Posterior cingulate gyrus (tissue), 11 donors: Measurements from ENCODE around the gene P2RX4.
"Not testable (repeated sequence)": the region's sequence is repeated elsewhere in the genome, so short reads cannot be mapped to it uniquely, and the experiment has no call there.

Experiments used
- DNase-seq, 10 donors: peaks; one replicate each; pipeline versions ENCODE4 v3.0.0 to v3.0.0-alpha.2; 2020 to 2021; ENCODE audit warnings: mixed read lengths in 3 of 10
- intact Hi-C: fragments of 100-400 bp; cut with DNase I; formaldehyde crosslinking; loops from one replicate; pipeline ENCODE4 v1.15.1; 2023

Gene P2RX4

DNA sequence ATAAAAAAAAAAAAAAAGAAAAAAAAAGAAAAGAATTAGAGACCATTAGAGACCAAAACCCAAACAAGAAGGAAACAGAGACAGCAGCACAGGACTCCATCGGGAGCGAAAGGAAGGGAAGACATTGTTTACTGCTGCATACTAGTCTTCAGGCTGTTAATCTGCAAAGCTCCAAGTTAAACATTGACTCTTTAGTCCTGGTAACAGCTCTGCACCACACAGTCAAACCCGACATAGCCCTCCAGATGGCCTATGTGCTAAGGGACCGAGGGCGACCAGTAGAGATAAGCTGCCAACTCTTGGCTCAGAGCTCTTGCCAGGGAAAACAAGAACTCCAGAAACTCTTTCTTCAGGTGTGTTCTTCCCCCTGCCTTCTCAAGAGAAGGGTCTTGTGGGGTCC lies 7.8 kb downstream of the P2RX4 start:
- DNase-seq = peak in 1 of 10 donors; percentile 5
- intact Hi-C loops = no loop called here

DNA sequence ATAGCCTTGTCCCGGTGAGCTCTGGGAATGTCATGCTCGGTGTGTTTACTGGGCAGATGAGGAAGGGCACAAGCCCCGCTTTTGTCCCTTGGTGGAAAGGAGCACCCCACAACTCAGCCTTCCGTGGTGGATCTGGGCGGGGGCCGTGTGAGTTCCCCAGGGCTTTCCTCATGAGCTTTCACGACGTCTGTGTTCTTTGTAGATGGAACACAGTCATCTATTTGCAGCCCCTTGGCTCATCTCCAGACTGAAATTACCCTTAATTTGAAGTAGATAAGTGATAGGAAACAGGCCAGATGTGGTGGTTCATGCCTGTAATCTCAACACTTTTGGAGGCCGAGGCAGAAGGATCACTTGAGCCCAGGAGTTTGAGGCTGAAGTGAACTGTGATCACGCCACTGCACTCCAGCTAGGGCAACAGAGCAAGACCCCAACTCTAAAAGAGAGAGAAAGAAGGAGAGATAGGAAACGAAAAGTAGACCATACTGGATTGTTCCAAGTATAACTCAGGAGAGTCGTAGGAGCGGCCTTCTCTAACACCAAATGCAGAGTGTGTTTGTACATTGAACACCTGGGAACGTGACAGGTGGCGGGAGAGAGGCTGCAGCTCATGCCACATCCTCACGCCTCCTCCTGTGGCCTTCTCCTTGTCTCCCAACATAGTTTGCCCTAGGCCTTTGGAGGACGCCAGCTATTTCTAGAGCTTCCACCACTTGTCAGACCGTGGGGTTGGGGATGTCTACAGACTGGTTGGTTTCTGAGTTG lies 8.8 kb downstream of the P2RX4 start:
- intact Hi-C loops = no loop called here
- DNase-seq = peak in 3 of 10 donors; percentile 10 to 39 (median 26)

DNA sequence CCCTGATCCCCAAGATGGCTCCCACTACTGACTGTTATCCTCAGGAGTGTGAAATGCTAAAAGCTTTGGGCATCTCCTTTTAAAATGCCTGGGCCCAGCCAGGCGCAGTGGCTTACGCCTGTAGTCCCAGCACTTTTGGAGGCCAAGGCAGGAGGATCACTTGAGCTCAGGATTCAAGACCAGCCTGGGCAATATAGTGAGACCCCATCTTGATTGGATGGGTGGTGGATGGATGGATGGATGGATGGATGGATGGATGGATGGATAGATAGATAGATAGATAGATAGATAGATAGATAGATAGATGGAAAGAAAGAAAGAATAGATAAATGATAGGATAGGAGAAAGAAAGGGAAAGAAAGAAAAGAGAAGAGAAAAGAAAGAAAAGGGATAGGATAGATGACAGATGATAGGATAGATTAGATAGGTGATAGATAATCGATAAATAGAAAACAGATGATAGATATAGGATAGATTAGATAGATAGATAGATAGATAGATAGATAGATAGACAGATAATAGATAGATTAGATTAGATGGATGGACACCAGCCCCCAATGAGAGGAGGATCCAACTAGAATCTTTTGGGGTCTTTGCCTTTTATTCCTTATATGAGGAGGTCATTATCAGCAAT lies 9.5 kb downstream of the P2RX4 start:
- no peak for DNase-seq
- intact Hi-C loops = no loop called here

DNA sequence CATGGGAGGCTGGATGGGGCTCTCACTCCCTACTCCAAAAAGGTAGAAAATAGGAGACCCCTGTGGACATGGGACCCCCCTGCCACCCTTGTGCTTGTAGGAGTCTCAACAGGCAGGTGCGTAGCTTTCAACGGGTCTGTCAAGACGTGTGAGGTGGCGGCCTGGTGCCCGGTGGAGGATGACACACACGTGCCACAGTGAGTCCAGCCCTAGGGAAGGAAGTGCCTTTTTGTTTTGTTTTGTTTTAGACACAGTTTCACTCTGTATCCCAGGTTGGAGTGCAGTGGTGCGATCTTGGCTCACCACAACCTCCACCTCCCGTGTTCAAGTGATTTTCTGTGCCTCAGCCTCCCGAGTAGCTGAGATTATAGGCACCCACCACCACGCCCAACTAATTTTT lies 12.9 kb downstream of the P2RX4 start:
- intact Hi-C loops = no loop called here
- DNase-seq = peak in 3 of 10 donors; percentile 21 to 72 (median 22)

DNA sequence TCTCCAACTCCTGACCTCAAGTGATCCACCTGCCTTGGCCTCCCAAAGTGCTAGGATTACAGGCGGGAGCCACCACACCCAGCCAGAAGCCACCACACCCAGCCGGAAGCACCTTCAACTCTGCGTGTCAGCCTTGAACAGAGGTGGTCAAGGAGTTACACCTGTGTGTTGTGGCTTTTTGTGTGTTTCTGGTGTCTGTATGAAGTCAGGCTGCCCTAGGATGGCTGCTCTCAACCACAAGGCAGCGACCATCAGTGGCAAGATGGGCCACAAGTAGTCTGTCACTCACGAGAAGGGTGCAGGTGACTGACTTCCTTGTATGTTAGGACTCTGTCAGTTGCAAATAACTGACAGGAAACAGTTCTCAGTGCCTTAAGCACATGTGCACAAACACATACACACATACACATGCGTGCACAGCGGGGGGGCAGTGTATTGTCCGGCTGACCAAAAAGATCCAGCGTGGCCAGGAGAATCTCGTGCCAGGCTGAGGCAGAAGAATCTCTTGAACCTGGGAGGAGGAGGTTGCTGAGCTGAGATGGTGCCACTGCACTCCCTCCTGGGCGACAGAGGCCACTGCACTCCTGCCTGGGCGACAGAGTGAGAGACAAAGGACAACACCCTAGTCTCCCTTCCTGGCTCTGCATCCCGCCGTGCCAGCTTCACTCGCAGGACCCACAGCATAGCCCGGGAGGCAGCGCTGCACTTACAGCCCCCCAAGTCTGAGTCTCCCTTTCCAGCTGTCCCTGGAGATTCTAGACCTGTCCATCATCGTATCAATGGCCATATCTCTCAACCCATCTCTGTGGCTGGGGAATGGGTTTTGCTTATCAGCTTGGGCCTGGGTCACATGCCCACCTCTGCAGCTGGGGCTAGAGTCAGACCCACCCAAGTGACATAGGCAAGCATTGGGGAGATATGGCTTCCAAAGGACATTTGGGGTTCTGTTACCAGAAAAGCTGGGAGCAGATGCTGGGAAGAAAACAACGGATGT lies 13.7 kb downstream of the P2RX4 start:
- DNase-seq = peak in 3 of 10 donors; percentile 63 to 83 (median 83)
- intact Hi-C loops = no loop called here

DNA sequence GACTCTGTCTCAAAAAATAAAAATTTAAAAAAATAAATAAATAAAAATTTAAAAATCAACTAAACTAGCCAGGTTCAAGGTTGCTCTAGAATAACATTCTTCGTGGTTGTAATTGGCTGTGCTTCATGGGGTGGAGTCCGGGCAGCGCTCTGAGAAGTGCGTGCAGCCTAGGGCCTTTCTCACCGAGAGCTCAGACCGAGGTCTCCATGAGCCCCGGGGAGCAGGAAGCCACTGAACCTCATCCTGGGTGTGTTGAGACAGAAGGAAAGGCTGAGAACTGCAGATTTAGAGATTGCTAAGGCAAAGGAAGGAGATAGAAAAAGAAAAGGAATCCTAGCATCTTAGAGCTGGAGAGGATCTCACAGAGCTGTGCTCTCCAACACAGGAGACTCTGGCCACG lies 14.7 kb downstream of the P2RX4 start:
- intact Hi-C loops = no loop called here
- DNase-seq = peak in 3 of 10 donors; percentile 8 to 46 (median 12)

DNA sequence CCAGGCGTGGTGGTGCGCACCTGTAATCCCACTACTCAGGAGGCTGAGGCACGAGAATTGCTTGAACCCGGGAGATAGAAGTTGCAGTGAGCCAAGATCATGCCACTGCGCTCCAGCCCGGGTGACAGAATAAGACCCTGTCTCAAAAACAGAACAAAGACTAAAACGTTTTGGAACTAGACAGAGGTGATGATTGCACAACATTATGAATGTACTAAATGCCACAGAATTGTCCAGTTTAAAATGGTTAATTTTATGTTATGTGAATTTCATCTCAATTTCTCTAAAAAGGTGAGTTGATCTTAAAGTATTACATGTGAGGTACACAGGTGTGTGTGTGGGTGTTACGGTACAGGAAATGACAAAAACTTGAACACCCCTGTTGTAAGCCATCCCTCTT lies 16.5 kb downstream of the P2RX4 start:
- peak in 1 of 10 donors; percentile 4 for DNase-seq
- intact Hi-C loops = no loop called here

DNA sequence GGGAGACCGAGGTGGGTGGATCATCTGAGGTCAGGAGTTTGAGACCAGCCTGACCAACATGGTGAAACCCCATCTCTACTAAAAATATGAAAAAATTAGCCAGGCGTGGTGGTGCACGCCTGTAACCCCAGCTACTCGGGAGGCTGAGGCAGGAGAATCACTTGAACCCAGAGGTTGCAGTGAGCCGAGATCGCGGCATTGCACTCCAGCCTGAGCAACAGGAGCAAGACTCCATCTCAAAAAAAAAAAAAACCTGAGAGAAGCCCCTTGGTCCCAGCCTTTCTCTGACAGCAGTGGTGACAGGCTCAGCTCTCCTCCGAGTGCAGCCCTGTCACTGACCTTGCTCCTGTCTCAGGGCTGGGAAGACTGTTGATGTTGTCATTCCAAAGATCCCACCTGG lies 16.9 kb downstream of the P2RX4 start:
- DNase-seq = peak in 3 of 10 donors; percentile 24 to 53 (median 41)
- intact Hi-C loops = not testable (repeated sequence)

DNA sequence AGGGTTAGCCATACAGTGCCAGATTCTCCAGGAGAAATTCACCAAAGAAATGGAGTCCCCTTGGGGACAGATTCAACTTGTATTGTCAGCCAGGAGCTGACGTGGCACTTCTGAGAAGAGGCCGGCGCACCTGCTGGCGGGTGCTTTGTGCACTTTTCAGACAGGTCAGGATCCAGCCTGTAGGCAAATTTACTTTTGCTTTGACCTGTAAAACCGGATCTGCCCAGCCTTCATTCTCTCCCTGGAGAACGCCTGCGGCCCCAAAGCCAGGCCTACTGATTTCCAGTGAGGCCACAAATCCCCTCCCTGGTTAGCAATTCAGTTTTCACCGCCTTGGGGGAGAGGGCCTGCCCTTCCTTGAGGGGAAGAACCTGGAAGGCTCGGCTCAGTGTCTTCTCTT lies 17.4 kb downstream of the P2RX4 start:
- intact Hi-C loops = no loop called here
- DNase-seq = peak in 2 of 10 donors; percentile 29 to 52

DNA sequence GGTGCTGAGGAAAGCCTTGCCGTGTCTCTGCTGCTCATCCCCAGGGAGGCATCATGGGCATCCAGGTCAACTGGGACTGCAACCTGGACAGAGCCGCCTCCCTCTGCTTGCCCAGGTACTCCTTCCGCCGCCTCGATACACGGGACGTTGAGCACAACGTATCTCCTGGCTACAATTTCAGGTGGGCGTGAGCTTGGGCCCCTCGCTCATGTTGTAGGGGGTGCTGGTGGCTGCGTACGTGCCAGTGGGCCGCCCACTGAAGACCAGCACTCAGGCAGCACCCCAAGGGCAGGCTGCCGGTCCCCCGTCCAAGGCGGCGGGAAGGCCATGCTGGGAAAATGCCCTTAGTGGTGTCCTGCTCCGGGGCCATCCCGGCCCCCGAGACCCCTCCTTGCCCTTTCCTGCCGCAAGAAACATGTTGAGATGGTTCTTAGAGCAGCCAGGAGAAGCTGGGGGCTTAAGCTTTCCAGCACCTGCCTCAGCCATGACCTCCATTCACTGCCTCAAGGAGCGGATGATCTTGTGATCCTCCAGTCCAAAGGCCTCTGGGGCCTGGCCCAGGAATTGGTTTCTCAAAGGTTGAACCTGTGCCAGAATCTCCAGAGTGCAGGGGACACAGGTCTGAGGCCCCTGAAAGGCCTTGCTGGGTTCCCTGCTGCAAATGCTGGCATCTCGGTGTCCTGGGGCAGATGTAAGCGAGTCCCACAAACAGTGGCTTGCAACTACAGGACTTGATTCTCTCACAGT lies 19.2 kb downstream of the P2RX4 start:
- intact Hi-C loops = no loop called here
- DNase-seq = peak in 3 of 10 donors; percentile 43 to 77 (median 45)

DNA sequence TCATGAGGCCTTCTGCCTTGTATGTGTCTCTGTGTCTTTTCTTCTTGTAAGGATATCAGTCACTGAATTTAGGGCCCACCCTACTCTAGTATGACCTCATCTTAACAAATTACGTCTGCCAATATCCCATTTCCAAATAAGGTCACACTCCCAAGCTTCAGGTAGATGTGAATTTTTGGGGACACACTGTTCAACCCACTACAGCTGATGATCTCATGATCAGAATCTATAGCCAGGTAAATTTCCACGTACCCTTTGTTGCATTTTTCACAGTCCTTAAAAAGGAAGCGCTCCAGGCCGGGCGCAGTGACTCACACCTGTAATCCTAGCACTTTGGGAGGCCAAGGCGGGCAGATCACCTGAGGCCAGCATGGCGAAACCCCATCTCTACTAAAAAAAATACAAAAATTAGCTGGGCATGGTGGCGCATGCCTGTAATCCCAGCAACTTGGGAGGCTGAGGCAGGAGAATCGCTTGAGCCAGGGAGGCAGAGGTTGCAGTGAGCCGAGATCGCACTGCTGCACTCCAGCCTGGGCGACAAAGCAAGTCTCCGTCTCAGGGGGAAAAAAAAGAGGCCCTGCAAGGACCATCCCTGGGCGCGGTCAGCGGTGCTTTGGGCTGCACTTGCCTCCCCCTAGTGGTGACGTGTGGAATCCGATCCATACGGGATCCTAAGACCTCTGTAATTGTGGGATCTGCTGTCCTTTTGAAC lies 20.1 kb downstream of the P2RX4 start:
- peak; percentile 41 to 95 (median 71) for DNase-seq
- intact Hi-C loops = loop anchor here (2.0 kb wide), 1 partner anchor 169 kb away; no protein-coding TSS in a partner anchor

DNA sequence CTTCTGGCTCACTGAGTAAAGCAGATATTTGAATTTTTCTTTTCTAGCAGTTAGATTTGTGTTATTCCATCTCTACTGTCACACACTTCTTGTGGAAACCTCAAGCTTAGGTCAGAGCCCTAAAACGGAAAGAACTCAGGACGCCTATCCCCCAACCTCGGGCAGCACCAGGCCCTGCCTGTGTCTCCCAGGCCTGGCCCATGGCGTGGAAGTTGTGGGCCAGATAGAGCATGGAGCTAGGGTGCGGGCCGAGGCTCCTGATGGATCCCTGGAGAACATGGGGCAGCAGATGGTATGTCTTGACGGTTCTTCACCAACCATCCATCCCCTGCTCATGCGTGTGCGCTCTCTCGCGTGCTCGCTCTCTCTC lies 20.6 kb downstream of the P2RX4 start:
- intact Hi-C loops = loop anchor here (2.0 kb wide), 1 partner anchor 170 kb away; no protein-coding TSS in a partner anchor
- peak in 3 of 10 donors; percentile 24 to 59 (median 38) for DNase-seq

DNA sequence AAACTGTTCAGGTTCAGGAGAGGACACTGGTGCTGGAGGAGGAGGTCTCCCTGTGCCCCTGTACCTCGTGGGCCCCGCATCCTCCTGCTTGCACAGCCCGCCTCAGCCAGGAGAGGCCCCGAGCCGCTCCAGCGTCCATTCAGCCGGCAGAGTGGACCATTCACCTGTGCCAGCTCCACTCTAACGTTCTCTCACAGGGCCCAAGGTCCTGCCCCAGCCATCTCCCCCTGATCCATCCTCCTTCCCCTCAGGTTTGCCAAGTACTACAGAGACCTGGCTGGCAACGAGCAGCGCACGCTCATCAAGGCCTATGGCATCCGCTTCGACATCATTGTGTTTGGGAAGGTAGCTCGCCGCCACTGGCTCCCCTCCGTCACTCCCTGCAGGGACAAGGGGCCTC lies 22.2 kb downstream of the P2RX4 start:
- intact Hi-C loops = no loop called here
- peak in 2 of 10 donors; percentile 25 to 62 for DNase-seq

DNA sequence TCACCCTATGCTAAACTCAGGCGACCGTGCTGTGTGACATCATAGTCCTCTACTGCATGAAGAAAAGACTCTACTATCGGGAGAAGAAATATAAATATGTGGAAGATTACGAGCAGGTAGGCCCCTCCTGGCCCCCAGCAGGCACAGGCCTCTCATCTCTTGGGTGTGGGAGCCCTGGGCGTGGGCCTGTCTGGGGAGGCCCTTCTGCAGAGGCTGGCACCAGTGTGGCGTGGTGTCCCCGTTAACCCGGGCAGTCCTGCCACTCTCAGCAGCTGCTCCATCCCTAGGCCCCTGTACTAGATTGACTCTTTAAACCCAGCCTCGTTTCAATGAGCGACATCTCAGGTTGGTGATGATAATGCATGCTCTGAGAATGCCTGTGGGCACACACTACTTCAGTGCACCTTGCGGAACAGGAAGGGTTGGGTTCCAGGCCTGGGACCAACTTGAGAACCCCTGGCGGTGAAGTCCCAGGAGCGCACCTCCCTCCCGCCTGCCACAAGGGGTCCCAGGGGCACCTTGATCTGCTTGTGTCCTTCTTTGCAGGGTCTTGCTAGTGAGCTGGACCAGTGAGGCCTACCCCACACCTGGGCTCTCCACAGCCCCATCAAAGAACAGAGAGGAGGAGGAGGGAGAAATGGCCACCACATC lies 23.2 kb downstream of the P2RX4 start:
- intact Hi-C loops = no loop called here
- peak in 2 of 10 donors; percentile 44 to 66 for DNase-seq

DNA sequence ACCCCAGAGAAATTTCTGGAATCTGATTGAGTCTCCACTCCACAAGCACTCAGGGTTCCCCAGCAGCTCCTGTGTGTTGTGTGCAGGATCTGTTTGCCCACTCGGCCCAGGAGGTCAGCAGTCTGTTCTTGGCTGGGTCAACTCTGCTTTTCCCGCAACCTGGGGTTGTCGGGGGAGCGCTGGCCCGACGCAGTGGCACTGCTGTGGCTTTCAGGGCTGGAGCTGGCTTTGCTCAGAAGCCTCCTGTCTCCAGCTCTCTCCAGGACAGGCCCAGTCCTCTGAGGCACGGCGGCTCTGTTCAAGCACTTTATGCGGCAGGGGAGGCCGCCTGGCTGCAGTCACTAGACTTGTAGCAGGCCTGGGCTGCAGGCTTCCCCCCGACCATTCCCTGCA lies 23.7 kb downstream of the P2RX4 start:
- DNase-seq = peak in 1 of 10 donors; percentile 32
- intact Hi-C loops = no loop called here

DNA sequence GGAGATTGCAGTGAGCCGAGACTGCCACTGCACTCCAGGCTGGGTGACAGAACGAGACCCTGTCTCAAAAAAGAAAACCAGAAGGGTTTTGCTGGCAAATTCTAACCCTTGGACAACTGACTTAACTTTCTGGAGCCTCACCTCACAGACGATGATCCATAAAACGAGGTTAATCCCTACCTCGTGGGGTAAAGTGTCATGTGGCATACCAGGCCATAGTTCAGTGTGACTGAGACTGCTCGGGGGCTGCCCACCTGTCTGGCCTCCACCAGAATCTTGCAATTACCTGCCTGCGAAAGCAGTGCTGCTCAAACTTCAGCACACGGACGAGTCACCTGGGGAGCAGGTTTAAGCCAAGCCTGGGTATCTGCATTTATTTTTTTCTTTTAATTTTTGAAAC lies 26.8 kb downstream of the P2RX4 start:
- peak in 1 of 10 donors; percentile 32 for DNase-seq
- intact Hi-C loops = no loop called here

DNA sequence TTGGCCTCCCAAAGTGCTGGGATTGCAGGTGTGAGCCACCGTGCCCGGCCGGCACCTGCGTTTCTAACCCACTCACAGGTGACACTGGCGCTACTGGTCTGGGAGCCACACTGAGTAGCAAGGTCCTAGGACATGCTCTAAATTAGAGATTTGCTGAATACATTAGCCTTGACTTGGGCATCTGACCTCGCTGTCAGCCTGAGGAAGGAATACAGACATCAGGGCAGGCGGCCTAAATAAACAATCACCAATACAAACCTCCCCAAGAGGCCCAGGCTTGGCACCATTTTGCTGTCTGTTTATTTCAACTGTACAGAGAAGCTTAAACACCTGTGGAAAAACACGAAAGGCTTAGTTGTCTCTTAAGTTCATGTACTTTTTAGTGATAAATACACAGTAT lies 27.5 kb downstream of the P2RX4 start:
- intact Hi-C loops = no loop called here
- DNase-seq = peak in 1 of 10 donors; percentile 19

DNA sequence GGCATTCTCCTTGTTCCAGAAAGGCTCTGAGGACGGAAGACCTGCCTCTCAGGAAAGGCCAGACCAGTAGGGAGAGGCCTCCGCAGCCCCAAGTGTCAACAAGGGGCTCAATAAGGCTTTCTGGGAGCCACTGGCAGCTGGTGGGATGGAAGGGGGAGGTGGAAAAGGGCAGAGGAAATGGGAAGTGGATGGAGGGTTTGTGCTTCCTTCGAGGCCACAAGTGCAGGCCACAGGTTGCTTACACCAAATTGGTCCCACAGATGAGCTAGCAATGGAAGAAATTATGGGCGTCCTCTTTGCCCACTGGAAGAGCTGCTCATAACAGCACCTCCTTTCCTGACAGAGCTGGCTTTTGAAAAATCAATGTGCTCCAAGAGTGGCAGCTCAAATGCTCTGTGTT lies 28.2 kb downstream of the P2RX4 start:
- peak in 1 of 10 donors; percentile 38 for DNase-seq
- intact Hi-C loops = no loop called here
